Ovary (tissue), 3 donors: ENCODE results near the gene AMFR.

Experiments
- EP300 ChIP-seq: sonication (generic); formaldehyde crosslinking; IDR thresholded peaks from one replicate; pipeline ENCODE4 v1.6.1; 2017; ENCODE audit warnings: antibody characterized with exemption
- POLR2A ChIP-seq: fragments of 450-650 bp; IDR thresholded peaks from one replicate; pipeline ENCODE4 v1.6.1; 2017; ENCODE audit warnings: antibody characterized with exemption, mild to moderate bottlenecking, moderate library complexity
- TF ChIP-seq, protein P1 (sequence below), 3 donors: fragments of 450-650 bp in 2 of 3; fragments of 200-600 bp in 1 of 3; IDR thresholded peaks; one replicate each; pipeline versions ENCODE4 v1.5.1 to v1.8.0; 2016 to 2022; ENCODE audit warnings: antibody characterized with exemption in 3 of 3, mild to moderate bottlenecking in 1 of 3
- donor health status: DM: no; HTN: no; CAD: no.

DNA sequence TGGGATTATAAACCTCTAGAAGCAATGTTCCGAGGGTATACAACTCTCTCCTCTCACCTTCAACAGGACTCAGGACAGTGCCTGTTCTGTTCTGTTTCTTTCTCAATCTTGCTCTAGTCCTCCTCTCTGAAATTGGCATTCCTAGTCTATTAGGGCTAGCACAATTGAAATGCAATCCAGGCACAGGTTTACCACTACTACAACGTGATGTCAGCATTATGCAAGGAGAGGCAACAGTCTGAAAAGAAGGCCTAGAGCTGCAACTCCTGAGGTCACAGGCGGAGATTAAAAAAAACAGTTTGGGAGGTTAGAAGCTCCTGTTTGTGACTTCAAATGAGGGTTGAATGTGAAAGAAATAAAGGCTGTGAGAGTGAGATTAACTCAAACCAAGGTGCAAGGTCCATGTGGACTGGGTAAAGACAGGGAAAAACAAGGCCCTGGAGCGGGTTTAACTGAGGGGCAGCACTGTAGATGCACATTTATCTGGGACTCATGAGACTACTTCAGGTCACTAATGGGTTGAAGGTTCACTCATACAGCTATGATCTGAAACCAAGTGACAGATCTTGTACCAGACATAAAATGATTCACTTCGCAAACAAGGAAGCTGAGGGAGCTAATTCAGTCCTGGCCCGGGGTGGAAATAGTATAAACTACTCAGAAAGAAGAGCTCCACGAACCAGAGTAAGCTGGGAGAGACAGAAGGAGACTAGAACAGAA, 16.8 kb downstream of the AMFR start:
- TF ChIP-seq, protein P1, sequence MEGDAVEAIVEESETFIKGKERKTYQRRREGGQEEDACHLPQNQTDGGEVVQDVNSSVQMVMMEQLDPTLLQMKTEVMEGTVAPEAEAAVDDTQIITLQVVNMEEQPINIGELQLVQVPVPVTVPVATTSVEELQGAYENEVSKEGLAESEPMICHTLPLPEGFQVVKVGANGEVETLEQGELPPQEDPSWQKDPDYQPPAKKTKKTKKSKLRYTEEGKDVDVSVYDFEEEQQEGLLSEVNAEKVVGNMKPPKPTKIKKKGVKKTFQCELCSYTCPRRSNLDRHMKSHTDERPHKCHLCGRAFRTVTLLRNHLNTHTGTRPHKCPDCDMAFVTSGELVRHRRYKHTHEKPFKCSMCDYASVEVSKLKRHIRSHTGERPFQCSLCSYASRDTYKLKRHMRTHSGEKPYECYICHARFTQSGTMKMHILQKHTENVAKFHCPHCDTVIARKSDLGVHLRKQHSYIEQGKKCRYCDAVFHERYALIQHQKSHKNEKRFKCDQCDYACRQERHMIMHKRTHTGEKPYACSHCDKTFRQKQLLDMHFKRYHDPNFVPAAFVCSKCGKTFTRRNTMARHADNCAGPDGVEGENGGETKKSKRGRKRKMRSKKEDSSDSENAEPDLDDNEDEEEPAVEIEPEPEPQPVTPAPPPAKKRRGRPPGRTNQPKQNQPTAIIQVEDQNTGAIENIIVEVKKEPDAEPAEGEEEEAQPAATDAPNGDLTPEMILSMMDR (IDR thresholded peaks at IDR 0.05), result no peak
- TF ChIP-seq POLR2A, result no peak
- TF ChIP-seq EP300, result no peak
